ENCODE data around the gene CYTIP. TPM values are rescaled to one million over a fixed set of nuclear protein-coding genes. Genes with fewer than 3 reads are reported as not detected.

The CYTIP gene
- total RNA-seq, 1 donor from 2014 or later: 34.7 TPM

DNA sequence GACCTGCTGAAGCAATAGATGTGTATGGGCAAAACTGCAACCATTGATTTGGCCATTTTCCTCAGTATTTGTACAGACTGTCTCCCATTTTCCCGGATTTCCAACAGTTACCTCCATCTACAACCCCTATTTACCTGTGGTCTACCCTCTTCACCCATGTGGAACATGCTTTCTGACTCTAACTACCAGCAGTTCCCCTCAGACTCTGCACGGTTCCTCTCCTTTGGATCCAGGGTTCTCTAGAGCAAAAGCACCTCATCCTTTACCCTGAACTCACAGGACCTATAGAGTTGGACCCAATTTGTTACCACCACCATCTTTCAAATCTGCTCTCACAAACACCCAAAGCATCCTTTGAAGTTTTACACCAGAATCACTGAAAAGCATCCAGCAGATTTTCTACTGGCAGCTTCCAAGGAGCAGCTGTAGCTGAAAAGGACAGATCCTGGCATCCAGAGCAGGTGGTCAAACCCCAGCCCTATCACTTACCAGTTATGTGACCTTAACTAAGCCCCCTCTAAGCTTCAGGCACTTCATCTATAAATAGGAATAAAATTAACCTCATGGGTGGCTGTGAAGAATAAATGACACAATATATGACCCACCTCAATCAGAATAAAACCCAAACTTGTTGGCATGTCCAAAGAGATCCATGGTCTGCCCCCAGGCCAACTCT is 15.3 kb downstream of the CYTIP start:
- peaks cover 11% of the 10 kb centered on the region for H3K36me3 ChIP-seq
- TF ChIP-seq, protein P1, sequence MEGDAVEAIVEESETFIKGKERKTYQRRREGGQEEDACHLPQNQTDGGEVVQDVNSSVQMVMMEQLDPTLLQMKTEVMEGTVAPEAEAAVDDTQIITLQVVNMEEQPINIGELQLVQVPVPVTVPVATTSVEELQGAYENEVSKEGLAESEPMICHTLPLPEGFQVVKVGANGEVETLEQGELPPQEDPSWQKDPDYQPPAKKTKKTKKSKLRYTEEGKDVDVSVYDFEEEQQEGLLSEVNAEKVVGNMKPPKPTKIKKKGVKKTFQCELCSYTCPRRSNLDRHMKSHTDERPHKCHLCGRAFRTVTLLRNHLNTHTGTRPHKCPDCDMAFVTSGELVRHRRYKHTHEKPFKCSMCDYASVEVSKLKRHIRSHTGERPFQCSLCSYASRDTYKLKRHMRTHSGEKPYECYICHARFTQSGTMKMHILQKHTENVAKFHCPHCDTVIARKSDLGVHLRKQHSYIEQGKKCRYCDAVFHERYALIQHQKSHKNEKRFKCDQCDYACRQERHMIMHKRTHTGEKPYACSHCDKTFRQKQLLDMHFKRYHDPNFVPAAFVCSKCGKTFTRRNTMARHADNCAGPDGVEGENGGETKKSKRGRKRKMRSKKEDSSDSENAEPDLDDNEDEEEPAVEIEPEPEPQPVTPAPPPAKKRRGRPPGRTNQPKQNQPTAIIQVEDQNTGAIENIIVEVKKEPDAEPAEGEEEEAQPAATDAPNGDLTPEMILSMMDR (IDR thresholded peaks at IDR 0.05): no peak
- peaks cover 15% of the 10 kb centered on the region for H3K4me1 ChIP-seq

DNA sequence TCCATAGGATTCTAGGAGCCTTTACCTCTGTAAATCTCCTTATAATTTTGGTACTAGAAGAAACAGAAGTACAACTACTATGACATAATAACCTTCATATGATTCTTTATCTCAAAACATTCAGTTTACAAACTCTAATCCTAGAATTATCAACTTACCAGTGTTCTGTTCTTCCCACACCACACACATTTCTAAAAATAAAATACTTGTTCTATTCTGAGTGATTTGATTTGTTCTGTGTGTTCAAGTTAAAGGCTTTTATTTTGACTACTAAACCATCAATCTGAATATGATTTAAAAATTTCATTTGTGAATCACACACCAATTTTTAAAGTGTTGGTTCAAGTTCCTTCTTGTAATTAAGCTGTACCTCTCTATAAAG is 16.0 kb downstream of the CYTIP start:
- intact Hi-C loops (cut with DNase I): no loop called here
- H3K9me3 ChIP-seq: no peaks in the 10 kb centered on the region
- H3K36me3 ChIP-seq: peaks cover 10% of the 10 kb centered on the region
- DNase-seq: no peak
- H3K27ac ChIP-seq: no peak overlapping the region
- H3K27me3 ChIP-seq: no peaks in the 10 kb centered on the region
- peaks cover 8% of the 10 kb centered on the region for H3K4me1 ChIP-seq
- no peak overlapping the region for H3K4me3 ChIP-seq
- ATAC-seq: no peak
- TF ChIP-seq, protein P1 (IDR thresholded peaks at IDR 0.05): no peak

More for the DNA sequence above, 15.3 kb downstream of the CYTIP start:
- no peak for DNase-seq
- no peak overlapping the region for H3K27ac ChIP-seq
- H3K4me3 ChIP-seq: no peak overlapping the region
- no peaks in the 10 kb centered on the region for H3K27me3 ChIP-seq
- intact Hi-C loops (cut with DNase I): no loop called here
- no peak for ATAC-seq
- H3K9me3 ChIP-seq: no peaks in the 10 kb centered on the region

DNA sequence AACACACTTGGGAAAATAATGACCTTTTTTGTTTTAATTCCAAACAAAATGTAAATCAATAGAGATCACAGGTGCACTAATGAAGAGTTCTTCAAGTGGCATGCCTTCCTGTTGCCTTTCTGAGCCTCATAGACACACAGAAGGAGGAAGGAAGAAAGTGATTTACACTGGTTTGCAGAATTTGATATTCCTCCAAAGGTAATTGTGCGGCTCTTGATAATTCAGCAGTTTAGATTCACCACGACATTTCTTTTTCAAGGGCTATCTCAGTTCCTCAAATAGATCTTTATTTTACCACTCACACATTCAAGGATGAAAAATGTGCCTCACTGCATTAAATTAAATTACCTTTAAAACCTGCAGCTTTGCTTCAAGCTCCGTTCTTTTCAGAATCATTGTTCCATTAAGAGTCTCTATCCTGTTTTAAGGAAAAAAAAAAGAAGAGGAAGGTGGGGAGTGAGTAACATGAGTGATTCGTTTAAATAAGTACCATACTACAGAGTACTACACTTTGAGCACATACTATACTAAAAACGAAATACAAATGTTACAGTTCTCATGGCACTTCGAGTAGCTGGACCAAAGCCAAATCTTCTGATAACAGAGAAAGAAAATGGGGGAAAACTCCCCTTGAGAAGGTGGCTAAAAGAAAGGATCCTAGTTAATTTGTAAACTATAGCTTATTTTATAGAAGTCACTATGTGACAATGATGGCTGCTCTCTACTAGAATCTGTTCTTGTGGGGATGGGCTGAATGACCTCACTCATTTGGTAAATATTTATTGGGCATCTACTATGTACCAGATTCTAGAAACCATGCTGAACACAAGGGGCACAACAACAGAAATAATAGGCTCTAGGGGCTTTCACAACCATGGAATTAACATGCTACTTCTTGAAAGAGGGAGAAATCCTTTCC is 16.6 kb downstream of the CYTIP start:
- no peaks in the 10 kb centered on the region for H3K27me3 ChIP-seq
- intact Hi-C loops (cut with DNase I): no loop called here
- TF ChIP-seq, protein P1 (IDR thresholded peaks at IDR 0.05): no peak

DNA sequence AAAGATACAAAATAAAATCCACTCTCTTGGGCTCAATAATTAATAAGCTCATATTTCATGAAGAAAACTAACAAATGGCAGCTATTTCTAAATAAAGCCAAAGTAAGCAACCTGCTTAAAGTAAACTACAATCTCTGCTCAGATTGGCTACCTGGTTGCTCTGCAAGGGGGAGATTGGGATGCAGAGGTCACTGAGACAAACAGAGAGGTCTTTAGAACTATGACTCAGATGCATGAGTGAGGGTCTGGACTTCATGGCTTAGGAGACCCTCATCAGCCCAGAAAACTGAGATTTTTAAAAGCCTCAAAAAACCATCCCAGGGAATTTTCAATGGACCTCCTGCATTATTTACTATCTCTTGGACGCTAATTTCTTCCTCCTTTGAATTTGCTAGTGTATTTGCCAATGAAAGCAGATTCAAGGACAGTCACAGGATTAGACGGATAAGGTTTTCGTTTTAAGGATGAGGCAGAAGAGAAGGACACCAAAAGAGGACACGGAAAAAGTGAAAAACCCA is 17.4 kb downstream of the CYTIP start:
- TF ChIP-seq, protein P1 (IDR thresholded peaks at IDR 0.05): no peak
- intact Hi-C loops (cut with DNase I): no loop called here
- Histone ChIP-seq H3K27ac (no peak overlapping the region), H3K4me3 (no peak overlapping the region), H3K4me1 (no peaks in the 10 kb centered on the region), H3K9me3 (no peaks in the 10 kb centered on the region), H3K36me3 (peaks cover 10% of the 10 kb centered on the region), H3K27me3 (no peaks in the 10 kb centered on the region)
- ATAC-seq (no peak), DNase-seq (no peak)

More for the DNA sequence above, 16.6 kb downstream of the CYTIP start:
- no peaks in the 10 kb centered on the region for H3K9me3 ChIP-seq
- peaks cover 2% of the 10 kb centered on the region for H3K4me1 ChIP-seq
- no peak overlapping the region for H3K27ac ChIP-seq
- H3K4me3 ChIP-seq: no peak overlapping the region
- no peak for ATAC-seq
- peaks cover 10% of the 10 kb centered on the region for H3K36me3 ChIP-seq
- no peak for DNase-seq

DNA sequence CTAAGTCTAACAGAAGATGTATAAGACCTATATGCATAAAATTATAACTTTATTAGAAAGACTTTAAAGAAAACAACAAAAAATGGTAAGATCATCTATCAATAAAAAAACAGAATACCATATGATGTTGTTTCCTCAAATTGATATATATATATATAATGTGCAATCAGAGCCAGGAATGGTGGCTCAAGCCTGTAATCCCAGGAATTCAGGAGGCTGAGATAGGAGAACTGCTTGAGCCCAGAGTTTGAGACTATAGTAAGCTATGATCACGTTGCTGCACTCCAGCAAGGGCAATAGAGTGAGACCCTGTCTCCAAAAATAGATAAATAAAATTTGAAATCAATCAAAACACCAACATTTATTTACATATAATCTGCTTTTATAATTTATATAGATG is 19.5 kb downstream of the CYTIP start:
- DNase-seq: no peak
- no peaks in the 10 kb centered on the region for H3K9me3 ChIP-seq
- intact Hi-C loops (cut with DNase I): no loop called here
- TF ChIP-seq, protein P1 (IDR thresholded peaks at IDR 0.05): no peak
- no peak overlapping the region for H3K27ac ChIP-seq
- H3K27me3 ChIP-seq: no peaks in the 10 kb centered on the region
- H3K4me3 ChIP-seq: no peak overlapping the region
- no peaks in the 10 kb centered on the region for H3K4me1 ChIP-seq
- no peak for ATAC-seq
- peaks cover 10% of the 10 kb centered on the region for H3K36me3 ChIP-seq

Measured in upper lobe of right lung (tissue), 1 donor.